DOHH2 (cell line): ENCODE measurements around the gene TCHP.

Experiments
- H3F3A ChIP-seq: fragments of 200-600 bp; sonication (generic), shearing (Covaris generic); 2 replicates; pipeline ENCODE4 v1.6.0; 2016; ENCODE audit warnings: antibody characterized with exemption, mild to moderate bottlenecking; ENCODE audit not compliant: control insufficient read depth, insufficient read depth
- H3K27ac ChIP-seq: fragments of 200-600 bp; sonication (generic); 2 replicates; pipeline ENCODE4 v1.5.1; 2014; ENCODE audit warnings: low read depth, mild to moderate bottlenecking, low read length, moderate library complexity
- H3K27me3 ChIP-seq: fragments of 200-600 bp; sonication (generic); 2 replicates; pipeline ENCODE4 v1.6.1; 2014; ENCODE audit warnings: mild to moderate bottlenecking, low read length, mixed read lengths; ENCODE audit not compliant: control insufficient read depth
- H3K36me3 ChIP-seq: fragments of 200-600 bp; sonication (generic); 2 replicates; pipeline ENCODE4 v1.6.1; 2014; ENCODE audit warnings: mild to moderate bottlenecking, low read length, moderate library complexity, mixed read lengths; ENCODE audit not compliant: control insufficient read depth
- H3K4me1 ChIP-seq: fragments of 200-600 bp; sonication (generic); 2 replicates; pipeline ENCODE4 v1.6.1; 2014; ENCODE audit warnings: mild to moderate bottlenecking, low read length, mixed read lengths; ENCODE audit not compliant: control insufficient read depth
- H3K4me2 ChIP-seq: fragments of 200-600 bp; sonication (generic); 2 replicates; pipeline ENCODE4 v1.6.0; 2014; ENCODE audit warnings: mild to moderate bottlenecking, low read length, moderate library complexity
- H3K4me3 ChIP-seq: fragments of 200-600 bp; sonication (generic); 2 replicates; pipeline ENCODE4 v1.5.1; 2014; ENCODE audit warnings: mild to moderate bottlenecking, low read length, mixed read lengths
- H3K79me2 ChIP-seq: fragments of 200-600 bp; sonication (generic); 2 replicates; pipeline ENCODE4 v1.6.1; 2014; ENCODE audit warnings: mild to moderate bottlenecking, low read length, mixed read lengths; ENCODE audit not compliant: control insufficient read depth
- H3K9me2 ChIP-seq: fragments of 200-600 bp; sonication (generic); replicated peaks from 2 replicates; pipeline ENCODE4 v1.6.1; 2014; ENCODE audit warnings: mild to moderate bottlenecking, low read length, mixed read lengths; ENCODE audit not compliant: control insufficient read depth
- H3K9me3 ChIP-seq: fragments of 200-600 bp; sonication (generic); 2 replicates; pipeline ENCODE4 v1.6.1; 2014; ENCODE audit warnings: antibody characterized with exemption, low read length, mixed read lengths; ENCODE audit not compliant: control insufficient read depth, insufficient read depth
- H4K20me1 ChIP-seq: fragments of 200-600 bp; sonication (generic); 2 replicates; pipeline ENCODE4 v1.6.0; 2014; ENCODE audit warnings: low read depth, mild to moderate bottlenecking, antibody characterized with exemption, low read length, moderate library complexity; ENCODE audit not compliant: control insufficient read depth, insufficient read depth
- EZH2phosphoT487 ChIP-seq: fragments of 200-600 bp; sonication (generic); IDR thresholded peaks from 2 replicates; pipeline ENCODE4 v1.6.1; 2017; ENCODE audit warnings: borderline replicate concordance, mild to moderate bottlenecking, antibody characterized with exemption, low read length, moderate library complexity, mixed read lengths
- TF ChIP-seq, protein P1 (sequence below): fragments of 200-600 bp; sonication (generic); IDR thresholded peaks from one replicate; pipeline ENCODE4 v1.5.1; 2014; ENCODE audit warnings: antibody characterized with exemption, mild to moderate bottlenecking, low read depth, low read length; ENCODE audit not compliant: poor library complexity, severe bottlenecking

Gene TCHP

DNA sequence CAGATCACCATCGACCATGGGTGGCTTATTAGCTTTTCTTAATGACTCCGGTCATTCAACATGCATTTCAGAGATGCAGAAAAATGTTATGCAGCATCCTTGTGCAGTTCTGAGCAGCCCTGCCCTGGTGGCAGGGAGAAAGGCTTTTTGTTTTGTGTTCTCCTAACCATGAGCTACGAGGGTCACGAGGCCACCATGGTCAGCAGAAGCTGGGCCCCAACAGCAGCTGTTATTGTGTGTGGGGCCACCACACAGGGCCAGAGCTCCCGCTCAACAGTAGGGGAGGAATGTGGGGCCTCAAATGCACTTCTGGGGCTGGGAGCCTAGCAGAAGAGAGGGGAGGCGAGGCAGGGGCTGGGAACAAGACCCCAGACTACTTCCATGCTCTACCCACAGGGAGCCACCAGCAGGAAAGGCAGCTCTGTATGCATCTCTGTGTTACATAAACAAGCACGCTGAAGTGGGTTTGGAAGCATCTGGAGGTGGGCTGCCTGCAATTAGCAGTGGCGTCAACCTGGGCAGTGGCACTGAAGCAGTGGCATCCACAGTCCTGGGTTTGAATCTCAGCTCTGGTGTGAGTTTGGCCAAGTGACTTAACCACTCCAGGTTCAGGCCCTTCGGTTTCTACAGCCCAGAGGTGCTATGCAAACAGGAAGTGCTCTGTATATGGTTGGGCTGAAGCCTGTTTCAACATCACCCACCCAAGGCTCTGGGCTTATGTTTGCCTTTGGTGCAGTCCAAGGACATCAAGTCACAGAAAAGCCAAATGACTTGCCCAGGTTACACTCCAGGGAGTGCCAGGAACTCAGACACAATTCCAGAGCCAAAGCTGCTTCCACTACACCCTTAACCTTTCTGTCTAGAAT lies 36.0 kb upstream of the TCHP start:
- H3K27ac ChIP-seq: no peak overlapping the region

GRCh38 chr12:109864916-109865315 lies 35.2 kb upstream of the TCHP start:
- Histone ChIP-seq H3K36me3 (no peaks in the 10 kb centered on the region), H3K9me3 (no peaks in the 10 kb centered on the region), H3K9me2 (no peaks in the 10 kb centered on the region), H3K27ac (no peak overlapping the region), H3K4me3 (no peak overlapping the region), H3K4me2 (no peak overlapping the region), H3K27me3 (no peaks in the 10 kb centered on the region), H3K4me1 (peaks cover 6% of the 10 kb centered on the region), H3F3A (no peaks in the 10 kb centered on the region), H4K20me1 (no peaks in the 10 kb centered on the region), H3K79me2 (no peaks in the 10 kb centered on the region)
- TF ChIP-seq, protein P1, sequence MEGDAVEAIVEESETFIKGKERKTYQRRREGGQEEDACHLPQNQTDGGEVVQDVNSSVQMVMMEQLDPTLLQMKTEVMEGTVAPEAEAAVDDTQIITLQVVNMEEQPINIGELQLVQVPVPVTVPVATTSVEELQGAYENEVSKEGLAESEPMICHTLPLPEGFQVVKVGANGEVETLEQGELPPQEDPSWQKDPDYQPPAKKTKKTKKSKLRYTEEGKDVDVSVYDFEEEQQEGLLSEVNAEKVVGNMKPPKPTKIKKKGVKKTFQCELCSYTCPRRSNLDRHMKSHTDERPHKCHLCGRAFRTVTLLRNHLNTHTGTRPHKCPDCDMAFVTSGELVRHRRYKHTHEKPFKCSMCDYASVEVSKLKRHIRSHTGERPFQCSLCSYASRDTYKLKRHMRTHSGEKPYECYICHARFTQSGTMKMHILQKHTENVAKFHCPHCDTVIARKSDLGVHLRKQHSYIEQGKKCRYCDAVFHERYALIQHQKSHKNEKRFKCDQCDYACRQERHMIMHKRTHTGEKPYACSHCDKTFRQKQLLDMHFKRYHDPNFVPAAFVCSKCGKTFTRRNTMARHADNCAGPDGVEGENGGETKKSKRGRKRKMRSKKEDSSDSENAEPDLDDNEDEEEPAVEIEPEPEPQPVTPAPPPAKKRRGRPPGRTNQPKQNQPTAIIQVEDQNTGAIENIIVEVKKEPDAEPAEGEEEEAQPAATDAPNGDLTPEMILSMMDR: no peak
- TF ChIP-seq EZH2phosphoT487: no peak

More for the DNA sequence above, 36.0 kb upstream of the TCHP start:
- Histone ChIP-seq H4K20me1 (no peaks in the 10 kb centered on the region), H3K27me3 (no peaks in the 10 kb centered on the region), H3K4me3 (no peak overlapping the region), H3K79me2 (no peaks in the 10 kb centered on the region), H3F3A (no peaks in the 10 kb centered on the region), H3K36me3 (no peaks in the 10 kb centered on the region), H3K4me1 (peaks cover 6% of the 10 kb centered on the region), H3K9me3 (no peaks in the 10 kb centered on the region), H3K9me2 (no peaks in the 10 kb centered on the region), H3K4me2 (no peak overlapping the region)
- TF ChIP-seq, protein P1: no peak
- TF ChIP-seq EZH2phosphoT487: no peak

- no peak for TF ChIP-seq EZH2phosphoT487
- TF ChIP-seq, protein P1: no peak
- Histone ChIP-seq H4K20me1 (no peaks in the 10 kb centered on the region), H3K36me3 (no peaks in the 10 kb centered on the region), H3K27me3 (no peaks in the 10 kb centered on the region), H3K27ac (no peak overlapping the region), H3K9me2 (no peaks in the 10 kb centered on the region), H3K9me3 (no peaks in the 10 kb centered on the region), H3K4me2 (no peak overlapping the region), H3K4me3 (no peak overlapping the region), H3K4me1 (peaks cover 6% of the 10 kb centered on the region), H3K79me2 (no peaks in the 10 kb centered on the region), H3F3A (no peaks in the 10 kb centered on the region)
These were observed 31.7 kb upstream of the TCHP start for GRCh38 chr12:109868182-109869051.
